Measurements from ENCODE around the gene CSGALNACT2.

DNA sequence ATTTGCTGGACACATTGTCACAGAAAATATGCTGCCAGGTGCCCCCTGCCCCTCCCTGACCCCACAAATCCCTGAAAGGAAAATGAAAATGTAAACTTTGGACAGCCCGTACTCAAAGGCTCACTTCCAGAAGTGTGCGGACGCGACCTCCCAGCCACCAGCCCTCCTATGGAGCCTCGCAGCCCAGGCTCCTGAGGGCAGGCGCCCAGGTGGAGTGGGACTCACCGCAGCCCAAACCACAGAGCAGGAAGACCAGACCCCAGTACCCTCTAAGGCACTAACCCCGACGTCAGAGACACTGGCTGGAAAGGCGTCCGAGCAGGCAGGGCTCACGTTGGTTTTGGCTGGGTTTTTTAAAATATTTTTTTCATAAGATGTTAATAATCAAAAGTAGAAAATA lies 57.3 kb downstream of the CSGALNACT2 start:
- TF ChIP-seq EZH2 (IDR thresholded peaks at IDR 0.05; ENCODE audit: borderline replicate concordance, low read depth, low read length, severe bottlenecking), result no peak
- TF ChIP-seq, protein P1, sequence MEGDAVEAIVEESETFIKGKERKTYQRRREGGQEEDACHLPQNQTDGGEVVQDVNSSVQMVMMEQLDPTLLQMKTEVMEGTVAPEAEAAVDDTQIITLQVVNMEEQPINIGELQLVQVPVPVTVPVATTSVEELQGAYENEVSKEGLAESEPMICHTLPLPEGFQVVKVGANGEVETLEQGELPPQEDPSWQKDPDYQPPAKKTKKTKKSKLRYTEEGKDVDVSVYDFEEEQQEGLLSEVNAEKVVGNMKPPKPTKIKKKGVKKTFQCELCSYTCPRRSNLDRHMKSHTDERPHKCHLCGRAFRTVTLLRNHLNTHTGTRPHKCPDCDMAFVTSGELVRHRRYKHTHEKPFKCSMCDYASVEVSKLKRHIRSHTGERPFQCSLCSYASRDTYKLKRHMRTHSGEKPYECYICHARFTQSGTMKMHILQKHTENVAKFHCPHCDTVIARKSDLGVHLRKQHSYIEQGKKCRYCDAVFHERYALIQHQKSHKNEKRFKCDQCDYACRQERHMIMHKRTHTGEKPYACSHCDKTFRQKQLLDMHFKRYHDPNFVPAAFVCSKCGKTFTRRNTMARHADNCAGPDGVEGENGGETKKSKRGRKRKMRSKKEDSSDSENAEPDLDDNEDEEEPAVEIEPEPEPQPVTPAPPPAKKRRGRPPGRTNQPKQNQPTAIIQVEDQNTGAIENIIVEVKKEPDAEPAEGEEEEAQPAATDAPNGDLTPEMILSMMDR (IDR thresholded peaks at IDR 0.05; ENCODE audit: borderline replicate concordance, extremely low read depth, low read length, poor library complexity, severe bottlenecking), result no peak

All from DND-41 (cell line).